H9 (cell line): ENCODE measurements around the gene AKAP7. TPM values are rescaled to one million over a fixed set of nuclear protein-coding genes. Genes with fewer than 3 reads are reported as not detected.

Experiments used
- DNase-seq: peaks from one replicate; pipeline ENCODE4 v3.0.0-alpha.2; 2017
- H2AFZ ChIP-seq: one replicate; pipeline ENCODE4 v1.6.1; 2013; ENCODE audit warnings: mild to moderate bottlenecking, low read length, control low read depth, moderate library complexity
- H2AK5ac ChIP-seq: 2 replicates; pipeline ENCODE4 v1.6.1; 2013; ENCODE audit warnings: low read length, control low read depth, mixed read lengths; ENCODE audit not compliant: insufficient read length
- H2BK120ac ChIP-seq: one replicate; pipeline ENCODE4 v1.6.1; 2013; ENCODE audit warnings: low read depth, mild to moderate bottlenecking, low read length, control low read depth, inconsistent platforms; ENCODE audit not compliant: poor library complexity, severe bottlenecking
- H2BK12ac ChIP-seq: 2 replicates; pipeline ENCODE4 v1.6.1; 2013; ENCODE audit warnings: low read length, control low read depth, mixed read lengths, low read depth; ENCODE audit not compliant: insufficient read length
- H2BK15ac ChIP-seq: 2 replicates; pipeline ENCODE4 v1.6.1; 2013; ENCODE audit warnings: low read depth, low read length, control low read depth
- H2BK20ac ChIP-seq: one replicate; pipeline ENCODE4 v1.6.1; 2013; ENCODE audit warnings: low read depth, mild to moderate bottlenecking, low read length, control low read depth, inconsistent platforms; ENCODE audit not compliant: poor library complexity, severe bottlenecking
- H2BK5ac ChIP-seq: 2 replicates; pipeline ENCODE4 v1.6.1; 2013; ENCODE audit warnings: low read length, control low read depth, mixed read lengths; ENCODE audit not compliant: insufficient read length
- H3K14ac ChIP-seq: 2 replicates; pipeline ENCODE4 v1.6.1; 2013; ENCODE audit warnings: low read length, control low read depth; ENCODE audit not compliant: insufficient read depth
- H3K18ac ChIP-seq: 2 replicates; pipeline ENCODE4 v1.6.1; 2013; ENCODE audit warnings: low read depth, mild to moderate bottlenecking, mixed read lengths, low read length, control low read depth; ENCODE audit not compliant: insufficient read length
- H3K23ac ChIP-seq: 2 replicates; pipeline ENCODE4 v1.6.1; 2013; ENCODE audit warnings: low read length, control low read depth, mixed read lengths, low read depth; ENCODE audit not compliant: insufficient read length
- H3K23me2 ChIP-seq: 2 replicates; pipeline ENCODE4 v1.6.1; 2013; ENCODE audit warnings: low read depth, mild to moderate bottlenecking, mixed read lengths, low read length, control low read depth; ENCODE audit not compliant: insufficient read length, poor library complexity, severe bottlenecking
- H3K27ac ChIP-seq: 2 replicates; pipeline ENCODE4 v1.5.1; 2013; ENCODE audit warnings: low read length, control low read depth, mixed read lengths, low read depth; ENCODE audit not compliant: insufficient read length
- H3K27me3 ChIP-seq: 2 replicates; pipeline ENCODE4 v1.6.1; 2013; ENCODE audit warnings: low read length, control low read depth, inconsistent platforms; ENCODE audit not compliant: insufficient read depth
- H3K4ac ChIP-seq: 2 replicates; pipeline ENCODE4 v1.6.1; 2013; ENCODE audit warnings: low read depth, mild to moderate bottlenecking, control low read depth, inconsistent platforms, low read length, moderate library complexity
- H3K4me1 ChIP-seq: 2 replicates; pipeline ENCODE4 v1.6.1; 2013; ENCODE audit warnings: low read length, control low read depth, inconsistent platforms; ENCODE audit not compliant: insufficient read depth
- H3K4me2 ChIP-seq: 2 replicates; pipeline ENCODE4 v1.6.1; 2013; ENCODE audit warnings: low read length, control low read depth, mixed read lengths; ENCODE audit not compliant: insufficient read length, insufficient read depth
- H3K56ac ChIP-seq: 2 replicates; pipeline ENCODE4 v1.6.1; 2013; ENCODE audit warnings: low read depth, mild to moderate bottlenecking, mixed read lengths, low read length, control low read depth; ENCODE audit not compliant: insufficient read length
- H3K79me1 ChIP-seq: 2 replicates; pipeline ENCODE4 v1.6.1; 2013; ENCODE audit warnings: low read depth, mild to moderate bottlenecking, moderate library complexity, low read length, control low read depth, inconsistent platforms; ENCODE audit not compliant: insufficient read depth, poor library complexity, severe bottlenecking
- H3K79me2 ChIP-seq: 2 replicates; pipeline ENCODE4 v1.6.1; 2013; ENCODE audit warnings: low read length, control low read depth, inconsistent platforms; ENCODE audit not compliant: insufficient read depth
- H3K9ac ChIP-seq: 2 replicates; pipeline ENCODE4 v1.6.1; 2013; ENCODE audit warnings: low read length, control low read depth, mixed read lengths; ENCODE audit not compliant: insufficient read length; ENCODE audit errors: extremely low read depth
- H3K9me3 ChIP-seq: one replicate; pipeline ENCODE4 v1.6.1; 2013; ENCODE audit warnings: low read depth, low read length, inconsistent platforms; ENCODE audit not compliant: control insufficient read depth
- H3T11ph ChIP-seq: one replicate; pipeline ENCODE4 v1.6.1; 2013; ENCODE audit warnings: mild to moderate bottlenecking, low read length, control low read depth, inconsistent platforms
- H4K20me1 ChIP-seq: one replicate; pipeline ENCODE4 v1.6.1; 2013; ENCODE audit not compliant: control insufficient read depth, insufficient read length, insufficient read depth
- H4K5ac ChIP-seq: 2 replicates; pipeline ENCODE4 v1.6.1; 2013; ENCODE audit warnings: low read depth, mild to moderate bottlenecking, mixed read lengths, low read length, control low read depth; ENCODE audit not compliant: insufficient read length
- H4K8ac ChIP-seq: replicated peaks from 2 replicates; pipeline ENCODE4 v1.6.1; 2013; ENCODE audit warnings: low read length, control low read depth, mixed read lengths, low read depth; ENCODE audit not compliant: insufficient read length
- H4K91ac ChIP-seq: 2 replicates; pipeline ENCODE4 v1.6.1; 2013; ENCODE audit warnings: low read depth, mild to moderate bottlenecking, moderate library complexity, mixed read lengths, low read length, control low read depth; ENCODE audit not compliant: insufficient read length
- H3K27ac Mint-ChIP-seq, 3 experiments: 2 replicates in 2 of 3; 3 replicates in 1 of 3; pipeline ENCODE4 v1.8.0; 2020 to 2021; ENCODE audit warnings: mixed read lengths in 3 of 3, mild to moderate bottlenecking in 1 of 3, moderate library complexity in 1 of 3
- H3K27me3 Mint-ChIP-seq: 2 replicates; pipeline ENCODE4 v1.8.0; 2021; ENCODE audit warnings: low read depth, mild to moderate bottlenecking, moderate library complexity, mixed read lengths
- H3K36me3 Mint-ChIP-seq, 3 experiments: 2 replicates in 2 of 3; 3 replicates in 1 of 3; pipeline ENCODE4 v1.8.0; 2020 to 2021; ENCODE audit warnings: low read depth in 3 of 3, mixed read lengths in 3 of 3; ENCODE audit not compliant: insufficient read depth in 1 of 3
- H3K4me1 Mint-ChIP-seq, 2 experiments: 2 replicates each; pipeline ENCODE4 v1.8.0; 2020; ENCODE audit warnings: mixed read lengths in 2 of 2
- H3K4me3 Mint-ChIP-seq, 2 experiments: 2 replicates in 1 of 2; 3 replicates in 1 of 2; pipeline ENCODE4 v1.8.0; 2020 to 2021; ENCODE audit warnings: mild to moderate bottlenecking in 2 of 2, mixed read lengths in 2 of 2, moderate library complexity in 1 of 2
- H3K9me3 Mint-ChIP-seq, 2 experiments: 2 replicates in 1 of 2; 3 replicates in 1 of 2; pipeline ENCODE4 v1.8.0; 2020; ENCODE audit warnings: mild to moderate bottlenecking in 2 of 2, mixed read lengths in 2 of 2, moderate library complexity in 1 of 2
- WGBS: extraction: QIAGEN DNeasy Blood & Tissue Kit; methylation state at CpG from one replicate; pipeline ENCODE4 v1.1.7; 2013; ENCODE audit warnings: missing lambda C conversion rate, low lambda C conversion rate, mixed read lengths; ENCODE audit not compliant: insufficient read length; ENCODE audit errors: extremely low coverage; 5-methylcytosine and 5-hydroxymethylcytosine counted together
- total RNA-seq: library from RNA; stranded (reverse); gene quantifications from 2 replicates; pipeline ENCODE4 v1.2.1, GENCODE V29; 2021
- TF ChIP-seq, protein P1 (sequence below): fragments of 200-600 bp; sonication (generic); conservative IDR thresholded peaks from 3 replicates; pipeline ENCODE4 v1.8.0; 2021; ENCODE audit warnings: antibody characterized with exemption, mild to moderate bottlenecking

The AKAP7 gene
- total RNA-seq, 1 experiment from 2014 or later = 9.8 TPM

- no peak for DNase-seq
- no peak overlapping the region for H3K56ac ChIP-seq
- no CpG with 5 or more reads among the region's 5 CpGs for WGBS
- H3T11ph ChIP-seq = no peak overlapping the region
- Mint-ChIP-seq H3K4me1 (peaks cover 11 to 16% of the 10 kb centered on the region in 2 experiments), H3K27ac (no peak overlapping the region), H3K36me3 (peaks cover 3 to 9% (median 5%) of the 10 kb centered on the region in 3 experiments), H3K4me3 (no peak overlapping the region), H3K9me3 (0 out of 5 replicates have a peak, but pooled peaks cover 0 to 2% of the 10 kb centered on the region in 2 experiments), H3K27me3 (no peaks in the 10 kb centered on the region)
- H2BK15ac ChIP-seq = no peak overlapping the region
- H3K9ac ChIP-seq = no peak overlapping the region
- TF ChIP-seq, protein P1, sequence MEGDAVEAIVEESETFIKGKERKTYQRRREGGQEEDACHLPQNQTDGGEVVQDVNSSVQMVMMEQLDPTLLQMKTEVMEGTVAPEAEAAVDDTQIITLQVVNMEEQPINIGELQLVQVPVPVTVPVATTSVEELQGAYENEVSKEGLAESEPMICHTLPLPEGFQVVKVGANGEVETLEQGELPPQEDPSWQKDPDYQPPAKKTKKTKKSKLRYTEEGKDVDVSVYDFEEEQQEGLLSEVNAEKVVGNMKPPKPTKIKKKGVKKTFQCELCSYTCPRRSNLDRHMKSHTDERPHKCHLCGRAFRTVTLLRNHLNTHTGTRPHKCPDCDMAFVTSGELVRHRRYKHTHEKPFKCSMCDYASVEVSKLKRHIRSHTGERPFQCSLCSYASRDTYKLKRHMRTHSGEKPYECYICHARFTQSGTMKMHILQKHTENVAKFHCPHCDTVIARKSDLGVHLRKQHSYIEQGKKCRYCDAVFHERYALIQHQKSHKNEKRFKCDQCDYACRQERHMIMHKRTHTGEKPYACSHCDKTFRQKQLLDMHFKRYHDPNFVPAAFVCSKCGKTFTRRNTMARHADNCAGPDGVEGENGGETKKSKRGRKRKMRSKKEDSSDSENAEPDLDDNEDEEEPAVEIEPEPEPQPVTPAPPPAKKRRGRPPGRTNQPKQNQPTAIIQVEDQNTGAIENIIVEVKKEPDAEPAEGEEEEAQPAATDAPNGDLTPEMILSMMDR = no peak
- H3K23me2 ChIP-seq = no peaks in the 10 kb centered on the region
- H3K14ac ChIP-seq = no peak overlapping the region
- no peaks in the 10 kb centered on the region for H3K9me3 ChIP-seq
- H3K4me2 ChIP-seq = no peak overlapping the region
- peaks cover 5% of the 10 kb centered on the region; the same call in 1 of the 2 replicates for H3K4me1 ChIP-seq
- no peaks in the 10 kb centered on the region for H4K20me1 ChIP-seq
- no peak overlapping the region for H4K5ac ChIP-seq
- no peak overlapping the region for H2BK5ac ChIP-seq
- no peak overlapping the region for H4K8ac ChIP-seq
- no peak overlapping the region for H3K4ac ChIP-seq
- no peaks in the 10 kb centered on the region for H3K27me3 ChIP-seq
- H4K91ac ChIP-seq = no peak overlapping the region
- no peak overlapping the region for H2AFZ ChIP-seq
- no peak overlapping the region for H3K23ac ChIP-seq
- H2BK12ac ChIP-seq = no peak overlapping the region
- H3K79me1 ChIP-seq = no peaks in the 10 kb centered on the region
- no peaks in the 10 kb centered on the region for H3K79me2 ChIP-seq
- H2AK5ac ChIP-seq = no peak overlapping the region
- H2BK20ac ChIP-seq = no peak overlapping the region
- H3K18ac ChIP-seq = no peak overlapping the region
- H3K27ac ChIP-seq = no peak overlapping the region
- no peak overlapping the region for H2BK120ac ChIP-seq
These were observed 91.3 kb downstream of the AKAP7 start for GRCh38 chr6:131226459-131227157.
